ENCODE results near the gene PCSK4.
A peak's percentile ranks its signal among the peaks of the same experiment; 100 is the strongest.

PCSK4 gene

GRCh38 chr19:1491114-1491848, 1.1 kb upstream of the PCSK4 start, which contains the start of gene REEP6 (continued):
- TF ChIP-seq ZNF302 (tag by site-specific recombination; IDR thresholded peaks at IDR 0.05; ENCODE audit: low read depth) = no peak
- no peak for TF ChIP-seq ZNF214 (tag by site-specific recombination; IDR thresholded peaks at IDR 0.05; ENCODE audit: borderline replicate concordance)
- TF ChIP-seq SP7 (tag by site-specific recombination; IDR thresholded peaks at IDR 0.05) = 0 out of 2 replicates have a peak, but pooled peaks have one; percentile 22
- 0 out of 2 replicates have a peak, but pooled peaks have one; percentile 17 for TF ChIP-seq ZNF785 (tag by site-specific recombination; IDR thresholded peaks at IDR 0.05)
- peak; percentile 80; the same call in 1 of the 2 replicates for TF ChIP-seq GLIS1 (tag by site-specific recombination; IDR thresholded peaks at IDR 0.05)
- TF ChIP-seq ZNF777 (tag by site-specific recombination; IDR thresholded peaks at IDR 0.05; ENCODE audit: borderline replicate concordance) = 0 out of 2 replicates have a peak, but pooled peaks have one; percentile 33
- TF ChIP-seq ZNF518A (tag by site-specific recombination; conservative IDR thresholded peaks at IDR 0.05; ENCODE audit: low read depth) = no peak
- no peak for TF ChIP-seq ZNF404 (tag by site-specific recombination; IDR thresholded peaks at IDR 0.05)
- no peak for TF ChIP-seq ZNF350 (tag by site-specific recombination; IDR thresholded peaks at IDR 0.05)
- TF ChIP-seq SCRT2 (tag by site-specific recombination; IDR thresholded peaks at IDR 0.05) = no peak
- TF ChIP-seq ZNF10 (tag by site-specific recombination; IDR thresholded peaks at IDR 0.05) = no peak
- TF ChIP-seq ZNF660 (tag by site-specific recombination; IDR thresholded peaks at IDR 0.05) = 0 out of 2 replicates have a peak, but pooled peaks have one; percentile 28

- peak overlapping the region; percentile 34; the same call in 1 of the 2 replicates for H3K27ac ChIP-seq (ENCODE audit: extremely low read depth, low read depth, low read length)
- POLR2A ChIA-PET = interaction anchor here (0.5 to 0.6 kb wide), 2 partner anchors 17 to 150 kb away, joined by 3 to 6 read pairs; no protein-coding TSS in a partner anchor
Observed at GRCh38 chr19:1489463-1490310, 463 bp downstream of the PCSK4 start.

More at GRCh38 chr19:1489463-1490310, 463 bp downstream of the PCSK4 start:
- CTCF ChIA-PET = interaction anchor here (0.9 to 1.2 kb wide), 2 partner anchors 14 to 21 kb away, joined by 3 to 4 read pairs; no protein-coding TSS in a partner anchor
- TF ChIP-seq ZNF501 (tag by site-specific recombination; IDR thresholded peaks at IDR 0.05) (peak; percentile 65; the same call in 1 of the 2 replicates), ZNF548 (tag by site-specific recombination; IDR thresholded peaks at IDR 0.05) (no peak), ZSCAN5A (tag by site-specific recombination; IDR thresholded peaks at IDR 0.05) (0 out of 2 replicates have a peak, but pooled peaks have one; percentile 83), KLF1 (tag by site-specific recombination; IDR thresholded peaks at IDR 0.05) (no peak), ZBTB26 (tag by site-specific recombination; optimal IDR thresholded peaks at IDR 0.05) (no peak), ZNF335 (tag by site-specific recombination; conservative IDR thresholded peaks at IDR 0.05) (peak; percentile 74; the same call in 1 of the 2 replicates), ZNF398 (tag by site-specific recombination; IDR thresholded peaks at IDR 0.05) (peak; percentile 65), GLIS2 (tag by site-specific recombination; IDR thresholded peaks at IDR 0.05) (peak; percentile 14; the same call in 1 of the 2 replicates), ZNF138 (tag by site-specific recombination; IDR thresholded peaks at IDR 0.05; ENCODE audit: borderline replicate concordance) (no peak), KLF7 (tag by site-specific recombination; IDR thresholded peaks at IDR 0.05; ENCODE audit: borderline replicate concordance) (no peak)
- no peaks in the 10 kb centered on the region for H3K36me3 ChIP-seq (ENCODE audit: control insufficient read depth in 2 of 2, insufficient read depth in 1 of 2, low read length in 2 of 2)
- H3K9me3 ChIP-seq (ENCODE audit: control insufficient read depth, insufficient read depth, low read depth, low read length) = no peaks in the 10 kb centered on the region
- peaks cover 5% of the 10 kb centered on the region for H3K4me1 ChIP-seq (ENCODE audit: control insufficient read depth, insufficient read depth, low read length)
- peak overlapping the region; percentile 46 for H3K4me3 ChIP-seq (ENCODE audit: low read depth, low read length)

All from HEK293 (cell line).